ENCODE results near the gene VWA7.

- TF ChIP-seq FOSL2 (IDR thresholded peaks at IDR 0.05; ENCODE audit: borderline replicate concordance, low read depth) (no peak), CTCF (IDR thresholded peaks at IDR 0.05) (peak; percentile 66), REST (IDR thresholded peaks at IDR 0.05; ENCODE audit: low read depth, low read length) (no peak), JUND (IDR thresholded peaks at IDR 0.05) (no peak), RAD21 (IDR thresholded peaks at IDR 0.05; ENCODE audit: low read length) (peak; percentile 53), EP300 (IDR thresholded peaks at IDR 0.05; ENCODE audit: borderline replicate concordance in 1 of 2, low read depth in 1 of 2, low read length in 1 of 2) (no peak), TEAD4 (IDR thresholded peaks at IDR 0.05; ENCODE audit: borderline replicate concordance, insufficient read depth) (no peak)
These were observed 18.6 kb upstream of the VWA7 start, which contains the start of gene VARS1 for GRCh38 chr6:31795616-31796298.

All from SK-N-SH (cell line).